Measurements from ENCODE around the gene HDGFL2. TPM values are rescaled to one million over a fixed set of nuclear protein-coding genes. Genes with fewer than 3 reads are reported as not detected.
"Not testable (repeated sequence)": the region's sequence is repeated elsewhere in the genome, so short reads cannot be mapped to it uniquely, and the experiment has no call there.

The HDGFL2 gene
- total and polyA plus RNA-seq, 2 donors, result 22.2 to 51.4 TPM

DNA sequence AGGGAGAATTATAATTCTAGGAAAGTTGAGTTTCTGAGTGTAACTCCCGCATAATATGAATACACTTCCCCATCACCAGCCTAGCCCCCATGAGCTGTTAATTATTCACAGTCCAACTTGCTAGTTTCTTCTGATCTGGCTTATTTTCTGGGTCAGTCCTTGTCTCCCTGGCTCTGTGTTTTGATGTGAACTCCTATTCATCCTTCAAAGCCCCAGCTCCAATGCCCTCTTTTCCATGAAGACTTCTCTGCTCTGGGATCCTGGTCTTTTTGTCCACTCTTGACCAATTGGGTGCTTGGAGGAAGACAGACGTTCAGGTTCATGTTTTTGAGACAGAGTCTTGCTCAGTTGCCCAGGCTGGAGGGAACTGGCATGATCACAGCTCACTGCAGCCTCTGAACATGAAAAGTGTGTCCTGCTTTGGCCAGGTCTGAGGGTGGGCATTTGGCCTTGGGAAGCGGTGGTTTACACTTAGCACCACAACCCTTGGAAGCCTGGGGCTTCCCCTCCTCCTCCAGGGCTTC, 67.1 kb downstream of the HDGFL2 start:
- H3K36me3 ChIP-seq (ENCODE audit: insufficient read depth), result no peaks in the 10 kb centered on the region
- DNase-seq (ENCODE audit: extremely low spot score), result no peak
- no peaks in the 10 kb centered on the region for H3K4me1 ChIP-seq (ENCODE audit: insufficient read depth)
- no peak overlapping the region for H3K27ac ChIP-seq (ENCODE audit: low read depth)
- no peak overlapping the region for H3K4me3 ChIP-seq (ENCODE audit: low read depth, low read length)
- WGBS, result 84% methylated on average over 3 of the region's 3 CpGs

DNA sequence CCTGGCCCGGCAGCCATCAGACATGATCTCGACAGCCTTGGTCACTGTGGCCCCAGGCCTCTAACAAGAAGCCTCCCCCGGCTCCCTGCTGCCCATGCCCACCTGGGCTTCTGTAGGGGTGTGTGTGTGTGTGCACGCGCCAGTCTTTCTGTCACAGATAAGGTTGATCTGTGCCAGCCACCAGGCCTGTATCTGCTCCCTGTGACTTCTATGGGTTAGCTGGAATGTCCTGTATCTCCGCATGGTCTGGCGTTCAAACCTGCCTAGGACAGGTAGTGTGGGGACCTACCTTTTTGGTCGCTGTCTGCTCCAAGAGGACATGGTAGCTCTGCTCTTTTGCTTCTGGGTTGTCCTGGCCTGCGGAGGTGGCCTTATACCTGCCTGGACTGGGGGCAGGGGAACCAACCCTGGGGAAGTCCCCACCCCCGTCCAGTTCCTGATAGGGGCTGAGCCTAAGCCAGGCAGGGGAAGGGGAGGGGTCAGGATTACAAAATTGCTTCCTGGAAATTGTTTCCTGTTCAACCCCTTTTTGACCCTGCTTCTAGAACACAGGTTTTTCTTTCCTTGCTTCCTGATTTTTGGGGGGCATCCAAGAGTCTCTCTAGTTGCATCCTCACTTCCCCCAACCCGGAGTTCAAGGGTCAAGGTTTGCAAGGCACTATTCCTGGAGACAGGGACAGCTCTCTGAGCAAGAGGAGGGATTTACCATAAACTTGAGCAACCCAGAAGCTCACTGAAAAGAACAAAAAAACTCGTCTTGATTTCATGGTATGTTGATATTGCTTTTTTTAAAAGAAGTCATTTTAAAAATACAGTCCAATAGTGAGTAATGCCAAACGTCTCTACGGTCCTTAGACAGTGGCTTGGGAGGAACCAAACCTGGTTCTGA, 67.8 kb downstream of the HDGFL2 start, which contains the start of gene LRG1:
TSS of gene LRG1 (minus strand) at position 344 of the 889 bp plus-strand sequence. CDS start at position 321, 23 bp downstream.
- WGBS, result 65% methylated on average over 14 of the region's 14 CpGs

DNA sequence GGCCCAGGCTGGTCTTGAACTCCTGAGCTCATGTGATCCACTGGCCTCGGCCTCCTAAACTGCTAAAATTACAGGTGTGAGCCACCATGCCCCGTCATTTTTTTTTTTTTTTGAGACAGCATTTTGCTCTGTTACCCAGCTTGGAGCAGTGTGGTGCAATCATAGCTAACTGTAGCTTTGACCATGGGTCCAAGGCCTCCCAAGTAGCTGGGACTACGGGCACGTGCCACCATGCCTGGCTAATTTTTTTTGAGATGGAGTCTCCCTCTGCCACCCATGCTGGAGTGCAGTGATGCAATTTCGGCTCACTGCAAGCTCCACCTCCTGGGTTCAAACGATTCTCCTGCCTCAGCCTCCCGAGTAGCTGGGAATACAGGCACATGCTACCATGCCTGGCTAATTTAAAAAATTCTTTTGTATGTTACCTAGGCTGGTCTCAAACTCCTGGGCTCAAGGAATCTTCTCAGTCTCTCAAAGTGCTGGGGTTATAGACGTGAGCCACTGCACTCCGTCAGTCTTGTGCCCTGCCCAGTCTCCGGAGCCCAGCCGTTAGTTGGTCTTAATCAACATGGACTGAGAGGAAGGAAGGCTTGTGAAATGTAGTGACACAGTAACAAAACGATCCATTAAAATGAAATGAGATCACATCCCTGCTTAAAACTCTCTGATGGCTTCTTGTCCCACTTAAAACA, 69.2 kb downstream of the HDGFL2 start:
- no peak for DNase-seq (ENCODE audit: extremely low spot score)
- no peaks in the 10 kb centered on the region for H3K4me1 ChIP-seq (ENCODE audit: insufficient read depth)
- WGBS, result 76% methylated on average over 12 of the region's 12 CpGs
- H3K27ac ChIP-seq (ENCODE audit: low read depth), result no peak overlapping the region
- H3K4me3 ChIP-seq (ENCODE audit: low read depth, low read length), result no peak overlapping the region
- no peaks in the 10 kb centered on the region for H3K36me3 ChIP-seq (ENCODE audit: insufficient read depth)

More for the DNA sequence above, 67.8 kb downstream of the HDGFL2 start, which contains the start of gene LRG1:
- Histone ChIP-seq H3K27ac (ENCODE audit: low read depth) (no peak within 1 kb of the TSS), H3K4me3 (ENCODE audit: low read depth, low read length) (no peak within 1 kb of the TSS), H3K36me3 (ENCODE audit: insufficient read depth) (no peaks in the 10 kb centered on the region), H3K4me1 (ENCODE audit: insufficient read depth) (no peaks in the 10 kb centered on the region)
- no peak for DNase-seq (ENCODE audit: extremely low spot score)

DNA sequence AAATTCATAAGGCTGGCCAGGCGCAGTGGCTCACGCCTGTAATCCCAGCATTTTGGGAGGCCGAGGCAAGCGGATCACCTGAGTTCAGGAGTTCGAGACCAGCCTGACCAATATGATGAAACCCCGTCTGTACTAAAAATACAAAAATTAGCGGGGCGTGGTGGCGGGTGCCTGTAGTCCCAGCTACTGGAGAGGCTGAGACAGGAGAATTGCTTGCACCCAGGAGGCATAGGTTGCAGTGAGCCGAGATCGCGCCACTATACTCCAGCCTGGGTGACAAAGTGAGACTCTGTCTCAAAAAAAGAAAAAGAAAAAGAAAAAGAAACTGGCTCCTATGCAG, 69.7 kb downstream of the HDGFL2 start:
- not testable (repeated sequence) for H3K4me3 ChIP-seq (ENCODE audit: low read depth, low read length); H3K36me3 ChIP-seq (ENCODE audit: insufficient read depth); H3K27ac ChIP-seq (ENCODE audit: low read depth); DNase-seq (ENCODE audit: extremely low spot score); H3K4me1 ChIP-seq (ENCODE audit: insufficient read depth)
- WGBS, result 92% methylated on average over 12 of the region's 12 CpGs

DNA sequence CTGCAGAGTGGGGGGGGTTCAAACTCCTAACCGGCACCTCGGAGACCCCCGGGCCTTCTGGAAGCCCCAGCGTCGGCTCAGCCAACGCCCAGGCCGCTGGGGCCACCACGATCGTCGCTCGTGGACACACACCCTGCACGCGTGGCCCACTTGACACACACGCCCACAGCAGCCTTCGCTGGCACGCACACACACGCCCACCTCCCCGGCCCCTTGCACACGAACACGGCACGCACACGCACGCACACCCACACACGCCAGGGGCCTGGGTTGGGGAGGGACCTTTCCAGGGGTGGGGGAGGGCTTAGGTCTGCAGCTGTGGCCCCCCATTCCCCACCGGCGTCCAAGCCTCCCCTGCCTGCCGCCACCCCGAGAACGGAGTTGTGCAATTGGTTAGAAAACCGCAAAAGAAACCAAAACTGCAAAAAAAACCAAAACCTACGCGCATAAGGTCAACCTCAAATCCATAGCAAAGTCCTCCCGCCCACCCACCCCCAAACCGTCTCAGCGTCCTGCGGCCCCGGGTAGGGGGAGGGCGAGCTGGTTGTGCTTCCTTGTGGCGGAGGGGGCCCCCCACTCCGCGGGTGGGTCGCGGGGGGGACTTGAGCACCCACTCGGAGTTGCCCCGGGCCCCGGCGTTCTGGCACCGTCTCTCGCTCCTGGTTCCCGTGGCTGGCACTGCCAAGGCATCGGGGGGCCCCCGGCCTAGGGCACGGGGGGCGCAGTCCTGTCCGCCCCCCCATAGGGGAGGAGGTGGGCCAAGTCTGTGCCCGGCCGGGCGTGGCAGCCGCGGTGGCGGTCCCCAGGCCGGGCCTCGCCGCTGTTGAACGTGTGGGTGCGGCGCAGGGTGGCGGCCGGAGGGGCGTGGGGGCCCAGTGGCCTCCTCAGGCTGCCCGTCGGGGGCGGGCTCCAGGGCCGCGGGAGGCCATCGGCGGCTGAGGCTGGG, 71.1 kb downstream of the HDGFL2 start:
- H3K4me1 ChIP-seq (ENCODE audit: insufficient read depth), result no peaks in the 10 kb centered on the region
- DNase-seq (ENCODE audit: extremely low spot score), result no peak
- no peaks in the 10 kb centered on the region for H3K36me3 ChIP-seq (ENCODE audit: insufficient read depth)
- 84% methylated on average over 77 of the region's 77 CpGs for WGBS
- H3K4me3 ChIP-seq (ENCODE audit: low read depth, low read length), result no peak overlapping the region
- H3K27ac ChIP-seq (ENCODE audit: low read depth), result no peak overlapping the region

DNA sequence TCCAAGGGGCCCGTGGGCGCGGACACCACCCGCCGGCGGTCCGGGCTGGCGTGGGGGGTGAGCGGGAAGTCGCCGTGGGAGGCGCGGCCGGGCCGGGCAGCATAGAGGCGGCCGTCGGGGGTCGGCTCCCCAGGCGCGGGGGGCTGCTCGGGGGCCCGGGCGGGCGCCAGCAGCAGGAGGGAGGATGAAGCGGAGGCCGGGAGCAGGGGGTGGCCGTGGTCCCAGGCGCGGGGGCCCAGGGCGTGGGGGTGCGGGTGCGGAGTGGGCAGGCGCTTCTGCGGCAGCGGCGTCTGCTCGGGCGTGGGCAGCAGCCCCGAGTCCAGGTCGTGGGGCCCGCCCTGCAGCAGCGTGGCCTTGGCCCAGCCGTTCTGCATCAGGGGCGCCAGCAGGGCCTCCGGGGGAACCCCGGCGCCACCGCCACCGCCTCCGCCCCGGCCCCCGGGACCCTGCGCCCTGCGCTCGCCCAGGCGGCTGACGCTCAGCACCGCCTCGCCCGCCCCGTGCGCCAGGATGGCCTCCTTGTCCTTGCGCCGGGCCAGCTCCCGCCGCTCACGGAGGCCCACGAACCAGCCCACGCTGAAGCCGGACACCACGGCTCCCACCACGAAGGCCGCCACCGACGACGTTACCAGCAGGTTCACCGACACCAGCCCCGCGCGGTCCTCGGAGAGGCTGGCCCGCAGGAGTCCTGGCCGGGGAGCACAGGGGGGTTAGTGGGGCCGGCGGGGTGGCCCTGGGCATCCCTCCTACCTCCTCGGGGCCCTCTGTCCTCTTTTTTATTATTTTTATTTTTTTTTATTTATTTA, 71.9 kb downstream of the HDGFL2 start:
- Histone ChIP-seq H3K36me3 (ENCODE audit: insufficient read depth) (no peaks in the 10 kb centered on the region), H3K4me3 (ENCODE audit: low read depth, low read length) (no peak overlapping the region), H3K27ac (ENCODE audit: low read depth) (no peak overlapping the region), H3K4me1 (ENCODE audit: insufficient read depth) (no peaks in the 10 kb centered on the region)
- 93% methylated on average over 87 of the region's 87 CpGs for WGBS
- no peak for DNase-seq (ENCODE audit: extremely low spot score)

DNA sequence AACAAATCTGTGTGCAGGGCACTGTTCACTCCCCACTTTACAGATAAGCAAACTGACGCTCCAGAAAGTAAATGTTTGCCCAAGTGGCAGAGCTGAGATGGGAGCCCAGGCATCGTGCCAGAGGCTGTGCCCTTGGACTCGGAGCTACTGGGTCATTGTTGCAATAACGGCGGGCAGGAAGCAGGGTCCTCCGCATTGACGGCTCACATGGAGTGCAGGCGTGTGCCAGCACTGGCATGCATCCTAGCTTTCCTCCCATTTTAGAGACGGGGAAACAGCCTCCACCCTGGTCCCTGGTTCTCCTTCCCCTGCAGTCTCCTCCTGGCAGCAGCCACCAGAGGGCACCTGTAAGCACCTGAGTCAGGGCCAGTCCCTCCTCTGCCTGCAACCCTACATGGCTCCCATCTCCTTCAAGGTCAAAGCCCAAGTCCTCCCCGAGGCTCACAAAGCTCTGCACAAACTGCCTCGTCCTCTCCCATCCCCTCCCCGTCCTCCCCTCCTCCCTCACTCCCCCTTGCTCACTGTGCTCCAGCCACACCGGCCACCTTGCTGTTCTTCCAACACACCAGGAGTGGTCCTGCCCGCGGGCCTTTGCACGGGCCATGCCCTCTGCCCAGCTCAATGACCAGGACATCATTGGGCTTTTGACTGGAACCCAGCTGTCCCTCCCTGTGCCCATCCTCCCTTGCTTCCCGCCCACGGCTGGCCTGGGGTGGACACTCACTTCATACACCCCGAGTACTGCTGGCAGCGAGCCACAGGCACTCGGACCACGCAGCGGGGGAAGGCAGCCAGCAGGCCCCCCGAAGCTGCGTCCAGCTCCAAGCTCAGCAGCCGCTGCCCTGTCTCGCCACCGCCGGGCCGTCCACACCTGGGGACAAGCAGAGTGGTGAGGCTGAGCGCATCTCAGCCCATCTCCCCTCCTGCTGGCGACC, 75.5 kb downstream of the HDGFL2 start:
- no peak overlapping the region for H3K4me3 ChIP-seq (ENCODE audit: low read depth, low read length)
- H3K27ac ChIP-seq (ENCODE audit: low read depth), result no peak overlapping the region
- no peaks in the 10 kb centered on the region for H3K4me1 ChIP-seq (ENCODE audit: insufficient read depth)
- no peak for DNase-seq (ENCODE audit: extremely low spot score)
- H3K36me3 ChIP-seq (ENCODE audit: insufficient read depth), result no peaks in the 10 kb centered on the region
- WGBS, result 68% methylated on average over 32 of the region's 32 CpGs

DNA sequence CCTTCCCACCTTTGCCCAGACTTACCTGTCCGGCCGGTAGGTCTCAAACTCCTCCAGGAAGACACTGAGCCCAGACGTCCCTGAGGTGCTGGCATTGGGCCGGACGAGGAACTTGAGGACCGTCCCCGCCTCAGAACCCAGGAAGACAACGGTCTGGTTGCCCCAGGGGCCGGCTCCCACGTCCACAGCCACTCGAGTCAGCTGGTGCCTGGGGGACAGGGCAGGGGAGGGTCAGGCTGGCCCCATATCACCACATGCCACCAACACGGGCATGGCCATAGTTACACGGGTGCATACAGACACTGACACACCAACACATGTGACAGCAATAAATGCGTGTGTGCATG, 76.1 kb downstream of the HDGFL2 start:
- Histone ChIP-seq H3K4me1 (ENCODE audit: insufficient read depth) (no peaks in the 10 kb centered on the region), H3K36me3 (ENCODE audit: insufficient read depth) (no peaks in the 10 kb centered on the region), H3K4me3 (ENCODE audit: low read depth, low read length) (no peak overlapping the region), H3K27ac (ENCODE audit: low read depth) (no peak overlapping the region)
- DNase-seq (ENCODE audit: extremely low spot score), result no peak
- WGBS, result 69% methylated on average over 14 of the region's 14 CpGs

DNA sequence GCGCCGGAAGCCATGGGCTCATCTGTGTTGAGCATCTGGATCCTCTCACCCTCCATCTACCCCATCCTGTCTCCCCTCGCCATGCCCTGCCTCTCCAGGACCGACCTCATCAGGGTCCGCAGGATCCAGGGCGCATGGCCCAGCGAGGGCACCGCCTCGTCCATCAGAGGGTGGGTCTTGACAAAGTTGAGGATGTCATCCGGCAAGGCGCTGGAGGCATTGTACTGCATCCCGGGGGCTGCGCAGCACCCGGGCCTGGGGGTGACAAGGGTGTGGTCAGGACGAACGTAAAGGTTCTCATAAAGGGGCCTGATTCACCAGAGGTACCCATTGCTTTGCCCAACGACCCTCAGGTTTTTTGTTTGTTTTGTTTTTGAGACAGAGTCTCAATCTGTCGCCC, 77.9 kb downstream of the HDGFL2 start:
- no peak for DNase-seq (ENCODE audit: extremely low spot score)
- no peak overlapping the region for H3K27ac ChIP-seq (ENCODE audit: low read depth)
- H3K36me3 ChIP-seq (ENCODE audit: insufficient read depth), result no peaks in the 10 kb centered on the region
- H3K4me3 ChIP-seq (ENCODE audit: low read depth, low read length), result no peak overlapping the region
- 87% methylated on average over 18 of the region's 18 CpGs for WGBS
- H3K4me1 ChIP-seq (ENCODE audit: insufficient read depth), result no peaks in the 10 kb centered on the region

DNA sequence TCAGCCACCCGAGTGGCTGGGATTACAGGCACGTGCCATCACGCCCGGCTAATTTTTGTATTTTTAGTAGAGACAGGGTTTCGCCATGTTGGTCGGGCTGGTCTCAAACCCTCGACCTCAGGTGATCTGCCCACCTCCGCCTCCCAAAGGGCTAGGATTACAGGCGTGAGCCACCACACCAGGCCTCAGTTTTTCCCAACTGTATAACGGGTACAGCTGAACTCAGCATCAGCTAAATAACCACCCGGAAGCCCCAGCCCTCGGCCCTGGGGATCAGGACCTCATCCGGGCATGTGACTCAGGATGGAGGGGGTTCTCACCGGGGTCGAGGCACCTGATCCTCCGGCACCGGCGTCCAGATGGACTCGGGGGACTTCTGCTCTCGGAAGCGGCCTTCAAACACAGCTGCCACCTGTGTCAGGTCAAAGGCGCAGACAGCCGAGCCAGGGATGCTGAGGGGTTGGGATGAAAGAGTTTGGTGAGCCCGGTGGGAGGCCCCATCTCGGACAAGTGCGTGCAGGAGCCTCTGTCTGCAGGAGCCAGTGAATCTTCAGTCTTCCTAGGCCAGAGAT, 78.5 kb downstream of the HDGFL2 start:
- WGBS, result 88% methylated on average over 26 of the region's 26 CpGs
- no peaks in the 10 kb centered on the region for H3K4me1 ChIP-seq (ENCODE audit: insufficient read depth)
- no peaks in the 10 kb centered on the region for H3K36me3 ChIP-seq (ENCODE audit: insufficient read depth)
- no peak for DNase-seq (ENCODE audit: extremely low spot score)
- H3K4me3 ChIP-seq (ENCODE audit: low read depth, low read length), result no peak overlapping the region
- no peak overlapping the region for H3K27ac ChIP-seq (ENCODE audit: low read depth)
